GM19023 (cell line): ENCODE measurements around the gene SLC25A28.

Experiments used
- ATAC-seq: cut with Tn5 transposase; IDR thresholded peaks from one replicate; pipeline ENCODE4 v1.9.1; 2021; ENCODE audit warnings: mild to moderate bottlenecking, moderate library complexity; ENCODE audit not compliant: unreplicated experiment

SLC25A28 gene, protein sequence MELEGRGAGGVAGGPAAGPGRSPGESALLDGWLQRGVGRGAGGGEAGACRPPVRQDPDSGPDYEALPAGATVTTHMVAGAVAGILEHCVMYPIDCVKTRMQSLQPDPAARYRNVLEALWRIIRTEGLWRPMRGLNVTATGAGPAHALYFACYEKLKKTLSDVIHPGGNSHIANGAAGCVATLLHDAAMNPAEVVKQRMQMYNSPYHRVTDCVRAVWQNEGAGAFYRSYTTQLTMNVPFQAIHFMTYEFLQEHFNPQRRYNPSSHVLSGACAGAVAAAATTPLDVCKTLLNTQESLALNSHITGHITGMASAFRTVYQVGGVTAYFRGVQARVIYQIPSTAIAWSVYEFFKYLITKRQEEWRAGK

DNA sequence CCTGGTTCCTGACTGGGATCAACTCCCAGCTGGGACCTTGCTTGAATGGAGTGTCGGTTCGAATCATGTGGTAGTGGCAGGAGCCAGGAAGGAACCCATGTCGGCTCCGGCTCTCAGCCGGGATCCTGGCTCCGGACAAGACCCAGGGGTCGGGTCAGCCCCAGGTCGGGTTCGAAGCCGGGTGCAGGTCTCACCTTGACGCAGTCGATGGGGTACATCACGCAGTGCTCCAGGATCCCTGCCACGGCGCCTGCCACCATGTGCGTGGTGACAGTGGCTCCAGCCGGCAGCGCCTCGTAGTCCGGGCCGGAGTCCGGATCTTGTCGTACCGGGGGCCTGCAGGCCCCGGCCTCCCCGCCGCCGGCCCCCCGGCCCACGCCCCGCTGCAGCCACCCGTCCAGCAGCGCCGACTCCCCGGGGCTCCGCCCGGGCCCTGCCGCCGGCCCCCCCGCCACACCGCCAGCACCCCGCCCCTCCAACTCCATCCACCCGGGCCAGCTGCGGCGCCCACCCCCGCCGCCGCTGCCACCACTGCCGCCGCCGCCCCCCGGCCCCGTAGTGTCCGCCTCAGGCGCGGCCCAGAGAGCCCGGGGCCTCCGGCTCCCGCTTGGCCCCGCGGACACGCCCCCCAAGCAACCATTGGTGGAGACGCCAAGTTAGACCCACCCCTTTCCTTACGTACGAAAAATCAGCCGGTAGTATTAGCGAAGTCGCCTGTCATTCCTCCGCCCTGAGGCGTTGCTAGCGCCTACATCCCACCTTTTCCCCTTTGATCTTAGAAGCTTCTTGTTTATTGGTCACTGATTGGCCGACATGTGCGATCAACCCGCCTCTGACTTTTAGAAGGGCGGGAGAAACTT, at the start of gene SLC25A28:
Gene SLC25A28 (minus strand): TSS at position 589 of the 860 bp plus-strand sequence. CDS start 104 bp downstream, at position 485.
- ATAC-seq: peak; percentile 82

DNA sequence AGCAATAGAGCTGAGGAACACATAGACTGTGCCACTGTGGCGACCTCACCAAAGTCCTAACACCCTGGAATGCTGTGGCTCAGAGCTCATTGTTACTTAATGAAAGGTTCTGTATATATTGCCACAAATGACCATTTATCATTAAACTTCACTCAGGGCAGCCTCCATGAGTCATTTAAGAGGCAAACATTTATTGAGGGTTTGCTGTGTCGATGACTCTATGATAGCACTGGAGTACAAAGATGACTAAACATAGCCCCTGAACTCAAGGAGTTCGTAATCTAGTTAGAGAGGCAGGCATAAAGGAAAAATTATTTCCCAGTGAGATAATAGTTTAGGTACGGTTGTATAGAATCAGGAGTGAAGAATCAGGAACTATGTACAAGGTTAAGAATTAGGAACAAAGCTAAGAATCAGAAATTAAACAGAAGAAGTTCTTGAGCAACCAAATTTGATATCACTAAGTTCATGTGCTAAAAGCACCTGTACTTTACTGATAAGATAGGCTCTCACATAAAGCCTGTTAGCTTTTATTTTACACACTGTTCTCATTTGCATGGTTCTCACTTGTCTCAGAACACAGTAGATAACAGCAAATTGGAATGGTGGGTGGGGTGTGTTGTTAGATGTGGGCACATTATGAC, 47.0 kb upstream of the SLC25A28 start:
- no peak for ATAC-seq

DNA sequence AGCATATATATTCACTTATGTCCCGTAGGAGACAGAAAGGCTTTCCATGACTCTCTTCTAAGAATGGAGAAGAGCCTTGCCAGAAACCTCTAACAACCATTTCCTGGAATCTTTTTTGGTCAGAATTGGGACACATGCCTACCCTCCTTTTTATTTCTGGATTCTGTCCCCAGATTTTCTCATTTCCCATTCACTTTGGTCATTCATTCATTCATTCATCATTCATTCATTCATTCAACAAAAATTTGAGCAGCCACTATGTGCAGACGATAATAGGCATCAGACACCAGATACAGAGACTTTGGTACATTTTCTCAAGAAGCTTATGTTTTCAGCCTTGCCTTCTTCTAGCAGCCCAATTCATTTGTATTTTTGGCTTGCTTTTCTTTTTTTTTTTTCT, 45.1 kb upstream of the SLC25A28 start:
- ATAC-seq: no peak

DNA sequence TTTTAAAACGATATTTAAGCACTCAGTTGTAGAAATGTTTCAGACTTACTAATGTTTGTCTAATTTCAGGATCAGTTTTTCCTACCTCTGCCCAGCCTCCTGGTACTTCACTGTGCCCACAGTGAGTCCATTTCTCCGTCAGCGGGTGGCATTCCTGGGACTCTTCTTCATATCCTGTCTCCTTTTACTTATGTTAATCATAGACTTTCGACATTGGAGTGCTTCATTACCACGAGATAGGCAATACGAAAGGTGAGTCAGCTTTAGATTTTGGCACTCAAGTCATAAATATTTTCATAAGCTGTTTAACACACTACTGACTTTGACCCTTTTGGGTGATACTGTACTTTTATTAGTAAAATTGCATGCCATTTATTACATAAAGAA, 41.1 kb upstream of the SLC25A28 start:
- ATAC-seq: no peak

DNA sequence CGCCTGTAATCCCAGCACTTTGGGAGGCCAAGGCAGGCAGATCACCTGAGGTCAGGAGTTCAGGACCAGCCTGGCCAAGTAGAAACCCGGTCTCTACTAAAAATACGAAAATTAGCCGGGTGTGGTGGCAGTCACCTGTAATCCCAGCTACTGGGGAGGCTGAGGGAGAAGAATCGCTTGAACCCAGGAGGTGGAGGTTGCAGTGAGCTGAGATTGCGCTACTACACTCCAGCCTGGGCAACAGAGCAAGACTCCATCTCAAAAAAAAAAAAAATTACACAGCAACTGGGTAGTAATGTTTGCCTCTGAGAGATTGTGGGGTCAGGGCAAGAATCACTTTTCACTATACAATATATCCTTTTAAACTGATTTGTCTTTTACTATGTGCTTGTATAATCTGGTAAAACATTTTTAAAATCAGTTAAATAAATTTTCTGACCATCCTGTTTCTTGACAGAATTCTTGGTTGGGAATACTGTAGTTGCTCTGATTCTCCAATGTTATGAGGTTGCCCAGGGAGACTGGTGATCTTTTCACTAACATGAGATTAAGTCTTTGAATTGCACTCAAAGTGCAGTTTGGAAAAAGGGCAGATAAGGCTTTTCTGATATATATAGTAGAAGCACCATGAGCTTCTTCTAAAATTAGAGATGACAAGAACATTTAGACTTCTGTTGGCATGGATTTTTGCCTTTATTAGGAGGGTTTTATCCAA, 40.6 kb upstream of the SLC25A28 start:
- no peak for ATAC-seq

DNA sequence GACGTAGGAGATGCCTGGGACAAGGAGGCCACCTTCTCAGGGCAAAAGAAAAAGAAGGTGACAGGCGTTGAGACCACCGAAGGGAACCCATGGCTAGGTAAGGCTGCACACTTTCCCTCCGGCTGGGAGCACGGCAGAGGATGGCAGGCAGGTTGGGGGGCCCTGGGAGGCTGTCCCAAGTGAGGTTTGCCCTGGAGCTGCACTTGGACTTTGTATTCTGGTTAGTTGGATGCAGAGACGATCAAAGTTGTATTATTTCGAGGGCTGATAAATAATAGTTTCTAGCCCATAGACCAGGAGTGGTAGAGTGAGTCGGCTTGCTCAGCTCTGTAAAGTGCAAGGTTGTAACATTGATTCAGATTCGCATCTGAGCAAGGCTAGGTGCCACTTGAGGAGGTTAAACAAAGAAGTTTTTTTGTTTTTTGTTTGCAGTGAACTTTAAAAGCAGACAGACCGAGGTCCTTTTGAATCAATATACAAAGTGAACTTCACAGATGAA, 39.7 kb upstream of the SLC25A28 start:
- no peak for ATAC-seq

DNA sequence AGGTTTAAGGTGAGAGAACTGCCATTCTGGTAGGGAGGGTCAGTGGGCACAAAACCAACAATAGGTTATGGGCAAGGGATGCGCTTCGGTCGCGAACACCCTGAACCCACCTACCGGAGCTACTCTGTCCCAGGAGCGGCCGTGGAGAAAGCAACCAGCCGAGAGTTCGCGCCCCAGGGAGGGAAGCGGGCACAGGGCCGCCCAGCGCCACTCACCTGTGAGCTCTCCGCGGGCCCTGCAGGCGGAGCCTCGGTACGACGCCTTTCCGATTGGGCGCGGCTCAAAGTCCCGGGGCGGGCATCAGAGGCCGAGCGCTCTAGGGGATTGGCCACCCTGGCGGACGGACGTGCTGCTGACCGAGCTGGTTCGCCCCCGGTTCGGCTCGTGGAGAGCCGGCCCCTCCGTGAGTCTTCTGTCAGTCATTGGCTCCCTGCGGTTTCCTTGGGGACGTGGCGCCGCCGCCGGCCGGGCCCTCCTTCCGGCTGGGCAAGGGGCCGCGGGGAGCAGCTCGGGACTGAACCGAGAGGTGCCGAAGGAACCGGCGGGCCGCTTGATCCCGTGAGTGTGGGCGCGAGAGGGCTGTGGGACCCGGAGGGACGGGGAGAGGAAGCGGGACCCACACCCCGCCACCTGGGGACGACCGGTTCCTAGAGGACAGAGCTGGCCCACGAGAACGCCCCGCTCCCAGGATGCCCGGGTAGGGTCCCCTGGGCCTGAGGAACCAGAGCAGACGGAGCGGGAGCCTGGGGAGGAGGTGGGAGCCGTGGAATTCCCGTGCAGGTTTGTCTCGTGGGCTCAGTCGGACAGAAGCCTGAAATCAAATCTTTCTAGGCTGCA, 39.0 kb upstream of the SLC25A28 start, which contains the start of gene ENTPD7:
Gene ENTPD7 (plus strand): TSS at position 479 of the 837 bp plus-strand sequence. CDS start 448 bp downstream, outside the sequence.
- ATAC-seq: peak; percentile 99

DNA sequence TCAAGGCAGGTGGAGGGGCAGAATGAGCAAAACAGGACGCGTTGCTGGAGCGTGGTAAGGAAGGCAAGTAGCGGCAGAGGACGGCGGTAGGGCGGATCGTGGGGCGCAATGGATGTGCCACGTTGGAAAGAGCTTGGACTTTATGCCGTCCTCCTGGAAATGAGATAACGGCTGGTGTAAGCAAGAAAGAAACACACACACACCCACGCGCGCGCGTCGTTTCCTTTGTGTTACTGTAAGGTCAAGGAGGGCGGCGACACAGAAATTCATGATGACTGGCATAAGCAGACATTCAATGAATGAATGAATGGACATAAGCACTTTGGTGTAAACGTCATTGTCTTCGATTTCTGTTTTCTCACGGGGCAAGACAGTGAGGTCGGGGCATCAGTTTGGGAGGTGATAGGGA, 38.4 kb upstream of the SLC25A28 start:
- peak; percentile 6 for ATAC-seq

DNA sequence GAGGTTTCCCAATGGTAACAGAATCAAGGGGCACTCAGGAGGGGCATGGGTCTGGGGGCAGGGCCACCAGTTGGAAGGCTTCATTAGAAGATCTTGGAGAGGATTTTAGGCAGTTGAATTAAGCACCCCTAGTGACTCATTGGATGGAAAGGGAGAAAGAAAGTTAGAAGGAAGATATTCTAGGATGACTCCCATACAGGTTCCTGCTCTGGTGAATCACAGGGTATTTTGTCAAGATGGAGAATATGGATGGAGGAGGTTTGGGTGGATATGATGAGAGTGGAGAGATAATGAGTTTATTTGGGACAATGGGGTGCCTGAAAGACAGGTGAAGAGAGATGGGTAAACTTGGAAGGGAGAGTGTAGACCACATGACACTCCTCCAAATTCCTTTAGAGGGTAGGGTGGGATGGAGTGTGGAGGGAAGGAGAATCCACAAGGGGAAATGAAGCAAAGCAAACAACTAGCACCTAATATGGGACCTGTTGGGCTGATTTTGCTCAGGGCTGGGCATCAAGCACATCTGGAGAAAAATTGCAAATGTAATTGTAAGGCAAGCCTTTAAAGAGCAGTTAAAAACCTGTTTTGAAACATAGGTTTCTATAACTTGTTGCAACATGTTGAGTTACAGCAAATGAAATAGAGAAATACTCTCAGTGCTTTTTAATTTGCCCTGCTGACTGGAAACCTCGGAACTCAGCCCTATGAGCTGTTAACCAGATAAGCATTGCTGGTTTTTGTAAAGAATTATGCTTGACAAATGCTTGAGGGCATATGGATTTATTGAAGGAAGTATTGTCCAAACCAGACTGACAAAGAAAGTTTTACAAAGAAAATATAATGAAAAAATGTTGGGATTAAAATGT, 36.2 kb upstream of the SLC25A28 start:
- ATAC-seq: no peak

DNA sequence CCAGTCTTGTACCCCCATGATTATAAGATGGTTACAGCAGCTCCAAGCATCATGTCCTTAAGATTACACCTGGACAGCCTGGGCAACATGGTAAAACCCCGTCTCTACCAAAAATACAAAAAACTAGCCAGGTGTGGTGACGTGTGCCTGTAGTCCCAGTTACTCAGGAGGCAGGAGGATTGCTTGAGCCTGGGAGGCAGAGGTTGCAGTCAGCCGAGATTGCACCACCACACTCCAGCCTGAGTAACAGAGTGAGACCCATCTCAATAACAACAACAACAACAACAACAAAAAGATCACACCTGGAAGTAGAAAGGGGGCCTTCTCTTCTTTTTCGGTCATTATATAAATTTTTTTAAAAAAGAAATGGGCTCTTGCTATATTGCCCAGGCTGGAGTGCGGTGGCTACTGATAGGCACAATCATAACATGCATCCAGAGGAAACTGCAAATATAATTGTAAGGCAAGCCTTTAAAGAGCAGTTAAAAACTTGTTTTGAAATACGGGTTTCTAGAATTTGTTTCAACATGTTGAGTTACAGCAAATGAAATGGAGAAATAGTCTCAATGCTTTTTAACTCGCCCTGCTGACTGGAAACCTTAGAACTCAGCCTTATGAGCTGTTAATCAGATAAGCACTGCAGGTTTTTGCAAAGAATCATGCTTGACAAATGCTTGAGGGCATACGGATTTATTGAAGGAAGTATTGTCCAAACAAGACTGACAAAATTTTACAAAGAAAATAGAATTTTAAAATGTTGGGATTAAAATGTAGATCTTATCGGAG, 34.3 kb upstream of the SLC25A28 start:
- no peak for ATAC-seq

DNA sequence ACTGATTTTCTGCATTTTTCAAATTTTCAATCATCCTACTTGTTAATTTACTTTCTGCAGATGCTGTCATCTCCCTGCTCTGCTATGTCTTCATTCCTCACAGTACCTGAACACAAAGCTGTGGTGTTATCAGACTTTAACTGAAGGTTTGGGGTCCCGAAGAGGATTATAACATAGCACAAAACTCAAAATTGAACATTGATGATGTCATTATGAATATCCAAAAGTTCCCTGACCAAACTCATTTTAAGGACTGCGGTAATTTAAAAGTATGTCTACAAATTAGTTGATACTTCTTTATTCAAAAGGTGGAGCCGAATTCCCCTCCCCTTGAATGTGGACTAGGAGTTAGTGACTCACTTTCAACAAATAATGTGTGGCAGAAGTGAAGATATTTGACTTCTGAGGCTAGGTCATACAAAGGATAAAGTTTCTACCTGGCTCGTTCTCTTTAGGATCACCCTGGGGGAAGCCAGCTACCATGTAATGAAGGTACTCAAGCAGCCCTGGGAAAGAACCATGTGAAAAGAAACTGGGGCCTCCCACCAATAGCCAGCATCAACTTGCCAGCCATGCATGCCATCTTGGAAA, 32.7 kb upstream of the SLC25A28 start:
- no peak for ATAC-seq

DNA sequence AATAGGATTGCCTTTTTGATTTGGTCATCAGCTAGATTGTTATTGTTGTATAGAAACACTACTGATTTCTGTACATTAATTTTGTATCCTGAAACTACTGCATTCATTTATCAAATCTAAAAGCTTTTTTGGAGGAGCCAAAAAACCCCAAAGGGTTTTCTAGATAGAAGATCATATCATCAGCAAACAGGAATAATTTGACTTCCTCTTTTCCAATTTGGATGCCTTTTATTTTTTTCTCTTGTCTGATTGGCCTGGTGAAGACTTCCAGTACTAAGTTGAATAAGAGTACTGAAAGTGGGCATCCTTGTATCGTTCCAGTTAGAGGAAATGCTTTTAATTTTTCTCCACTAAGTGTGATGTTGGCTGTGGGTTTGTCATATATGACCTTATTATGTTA, 28.5 kb upstream of the SLC25A28 start:
- no peak for ATAC-seq

DNA sequence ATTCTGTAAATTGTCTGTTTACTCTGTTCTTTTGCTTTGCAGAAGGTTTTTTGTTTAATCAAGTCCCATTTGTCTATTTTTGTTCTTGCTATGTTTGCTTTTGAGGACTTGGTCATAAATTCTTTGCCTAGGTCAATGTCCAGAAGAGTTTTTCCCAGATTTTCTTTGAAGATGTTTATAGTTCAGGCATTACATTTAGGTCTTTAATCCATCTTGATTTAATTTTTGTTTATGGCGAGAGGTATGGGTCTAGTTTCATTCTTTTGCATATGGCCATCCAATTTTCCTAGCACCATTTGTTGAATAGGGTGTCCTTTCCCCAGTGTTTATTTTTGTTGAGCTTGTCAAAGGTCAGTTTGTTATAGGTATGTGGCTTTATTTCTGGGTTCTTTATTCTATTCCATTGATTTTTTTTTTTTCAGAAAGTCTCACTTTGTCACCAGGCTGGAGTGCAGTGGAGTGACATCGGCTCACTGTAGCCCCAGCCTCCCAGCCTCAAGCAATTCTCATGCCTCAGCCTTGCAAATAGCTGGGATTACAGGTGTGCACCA, 27.4 kb upstream of the SLC25A28 start:
- ATAC-seq: no peak

DNA sequence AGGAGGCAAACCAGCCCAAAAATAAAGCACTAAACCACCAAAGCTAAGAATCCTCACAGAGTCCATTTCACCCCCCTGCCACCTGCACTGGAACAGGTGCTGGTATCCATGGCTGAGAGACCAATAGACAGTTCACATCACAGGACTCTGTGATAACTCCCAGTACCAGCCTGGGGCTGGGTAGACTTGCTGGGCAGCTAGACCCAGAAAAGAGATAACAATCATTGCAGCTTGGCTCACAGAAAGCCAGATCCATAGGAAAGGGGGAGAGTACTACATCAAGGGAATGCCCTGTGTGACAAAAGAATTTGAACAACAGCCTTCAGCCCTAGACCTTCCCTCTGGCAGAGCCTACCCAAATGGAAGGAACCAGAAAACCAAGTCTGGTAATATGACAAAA, 13.6 kb upstream of the SLC25A28 start:
- no peak for ATAC-seq

DNA sequence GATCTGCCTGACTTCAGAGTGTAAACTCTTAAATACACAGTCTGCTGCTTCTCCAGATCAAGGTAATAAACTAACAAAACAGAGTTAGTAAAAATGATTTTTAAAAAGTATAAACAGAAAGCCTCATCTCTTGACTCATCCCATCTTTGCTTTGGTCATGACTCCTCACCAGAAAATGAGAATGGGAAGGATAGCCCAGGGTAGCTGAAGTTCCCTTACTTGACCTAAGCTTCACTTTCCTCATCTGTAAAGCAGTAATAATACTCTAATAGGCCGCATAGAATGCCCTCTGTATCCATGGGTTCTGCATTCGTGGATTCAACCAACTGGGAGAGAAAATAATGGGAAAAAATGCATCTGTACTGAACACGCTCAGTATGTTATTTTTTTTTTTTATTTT, 11.3 kb upstream of the SLC25A28 start:
- no peak for ATAC-seq

DNA sequence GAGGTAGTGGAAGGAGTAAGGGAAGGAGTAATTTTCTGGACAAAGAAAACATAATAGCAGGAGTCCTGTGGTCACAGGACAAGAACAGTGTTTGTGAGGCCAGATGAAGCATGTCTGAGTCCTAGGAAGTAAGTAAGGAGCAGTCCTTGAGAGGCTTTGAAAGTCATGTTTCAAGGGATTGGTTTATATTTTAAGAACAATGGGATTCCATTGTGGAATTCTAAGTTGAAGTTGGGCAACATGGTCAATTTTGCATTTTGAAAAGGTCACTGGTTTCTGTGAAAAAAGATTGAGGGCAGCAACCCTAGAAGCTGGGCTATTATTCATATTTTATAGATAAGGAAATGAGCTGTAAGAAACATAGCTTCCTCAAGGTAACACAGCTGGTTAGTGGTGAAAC, 10.8 kb upstream of the SLC25A28 start:
- no peak for ATAC-seq

DNA sequence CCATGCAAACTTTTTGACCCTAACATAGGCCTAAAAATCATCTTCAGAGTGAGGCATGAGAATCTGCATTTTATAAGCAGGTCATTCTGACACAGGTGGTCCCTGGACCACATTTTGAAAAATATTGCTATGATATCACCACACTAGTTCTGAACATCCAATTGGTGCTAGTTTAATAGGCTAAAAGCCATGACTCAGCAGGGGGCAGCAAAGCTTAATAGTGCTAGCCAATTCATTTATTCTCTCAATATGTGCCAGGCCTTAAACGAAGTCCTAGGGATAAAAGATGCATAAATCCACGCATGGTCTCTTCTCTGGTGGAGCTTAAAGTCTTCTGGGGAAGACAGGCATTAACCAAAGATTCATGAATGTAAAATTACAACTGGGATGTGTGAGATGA, 10.2 kb upstream of the SLC25A28 start:
- no peak for ATAC-seq
